Stimulated activated CD8-positive, alpha-beta memory T cell treated with anti-CD3 and anti-CD28 coated beads, Interleukin-4, amount 100 ng/mL, for 4 hours (primary cell): ENCODE measurements around the gene CACTIN.
"Not testable (repeated sequence)": the region's sequence is repeated elsewhere in the genome, so short reads cannot be mapped to it uniquely, and the experiment has no call there.

Experiments used
- DNase-seq, 2 donors: peaks; one replicate each; pipeline ENCODE4 v3.0.0-alpha.2; 2020; ENCODE audit warnings: low read depth in 2 of 2, low spot score in 1 of 2

The CACTIN gene

DNA sequence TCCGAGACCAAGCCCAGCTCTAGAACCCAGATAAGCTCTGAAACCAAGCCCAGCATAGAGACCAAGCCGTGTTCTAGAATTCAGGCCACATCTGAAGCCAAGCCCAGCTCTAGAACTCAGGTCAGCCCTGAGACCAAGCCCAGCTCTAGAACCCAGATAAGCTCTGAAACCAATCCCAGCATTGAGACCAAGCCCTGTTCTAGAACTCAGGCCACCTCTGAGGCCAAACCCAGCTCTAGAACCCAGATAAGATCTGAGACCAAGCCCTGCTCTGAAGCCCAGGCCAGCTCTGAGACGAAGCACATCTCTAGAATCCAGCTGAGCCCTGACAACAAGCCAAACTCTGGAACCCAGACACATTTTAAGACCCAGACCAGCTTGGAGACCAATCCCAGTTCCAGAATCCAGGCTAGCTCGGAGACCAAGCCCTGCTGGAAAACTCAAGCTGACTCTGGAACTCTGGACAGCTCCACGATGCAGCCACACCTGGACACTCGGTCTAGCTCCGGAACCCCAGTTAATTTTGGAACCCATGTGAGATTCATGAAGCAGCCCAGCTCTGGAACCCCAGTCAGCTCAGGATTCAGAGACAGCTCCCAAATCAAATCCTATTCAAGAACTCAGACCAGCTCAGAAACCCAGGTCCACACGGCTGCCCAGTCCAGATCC is 35.5 kb downstream of the CACTIN start:
- DNase-seq, result no peak

DNA sequence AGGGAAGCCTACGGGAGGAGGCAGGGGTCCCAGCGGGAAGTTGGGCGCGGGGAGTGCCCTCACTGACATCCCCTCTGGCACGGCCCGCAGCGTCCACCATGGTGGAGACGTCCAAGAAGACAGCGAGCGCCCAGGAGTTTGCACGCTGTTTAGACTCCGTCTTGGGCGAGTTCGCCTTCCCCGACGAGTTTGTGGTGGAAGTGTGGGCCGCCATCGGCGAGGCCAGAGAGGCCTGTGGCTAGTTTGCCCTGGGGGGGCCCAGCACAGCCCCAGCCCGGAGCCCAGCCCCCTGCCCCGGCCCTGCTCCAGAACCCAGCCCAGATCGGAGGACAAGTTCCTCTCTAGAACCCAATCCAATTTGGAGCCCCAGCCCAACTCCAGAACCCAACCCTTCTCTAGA is 36.6 kb downstream of the CACTIN start:
- DNase-seq, result no peak

DNA sequence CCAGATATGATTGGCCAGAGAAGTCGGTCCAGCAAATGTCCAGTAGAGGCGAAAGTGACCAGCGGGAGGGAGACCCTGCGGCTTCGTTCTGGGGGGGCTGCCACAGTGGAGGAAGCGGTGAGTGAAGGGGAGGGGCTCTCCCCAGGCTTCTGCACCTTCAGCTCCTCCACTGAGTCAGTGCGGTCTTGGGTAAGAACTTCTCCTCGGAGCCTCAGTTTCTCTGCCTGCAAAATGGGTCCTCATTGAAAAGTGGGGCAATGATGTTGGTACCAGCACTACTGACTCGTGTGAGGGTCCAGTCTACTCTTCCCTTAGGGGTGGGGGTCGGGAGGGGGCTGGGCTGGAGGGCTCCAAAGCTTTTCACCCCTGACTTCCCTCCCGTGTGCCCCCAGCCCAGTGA is 37.2 kb downstream of the CACTIN start:
- no peak for DNase-seq

DNA sequence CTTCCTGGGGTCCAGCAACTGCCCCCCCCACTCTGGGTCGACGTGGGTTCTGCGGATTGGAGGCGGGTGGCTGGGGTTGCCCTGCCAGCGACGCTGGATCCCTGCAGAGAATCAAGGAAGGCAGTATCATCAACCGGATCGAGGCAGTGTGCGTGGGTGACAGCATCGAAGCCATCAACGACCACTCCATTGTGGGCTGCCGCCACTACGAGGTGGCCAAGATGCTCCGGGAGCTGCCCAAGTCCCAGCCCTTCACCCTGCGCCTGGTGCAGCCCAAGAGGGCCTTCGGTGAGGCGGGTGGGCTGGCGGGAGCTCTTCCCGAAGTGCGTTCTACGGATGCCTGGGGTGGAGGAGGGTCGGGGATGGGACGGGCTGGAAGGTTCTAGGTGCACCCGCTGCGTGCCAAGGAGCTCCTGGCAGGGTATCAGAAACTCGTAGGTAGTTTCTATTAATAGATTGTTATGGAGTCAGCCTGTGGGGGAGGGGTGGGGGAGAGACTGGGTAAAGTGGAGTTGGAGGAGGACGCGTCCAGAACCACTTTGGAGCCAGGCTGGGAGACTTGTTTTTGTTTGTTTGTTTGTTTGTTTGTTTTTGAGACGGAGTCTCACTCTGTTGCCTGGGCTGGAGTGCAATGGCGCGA is 39.8 kb downstream of the CACTIN start:
- DNase-seq, result no peak

DNA sequence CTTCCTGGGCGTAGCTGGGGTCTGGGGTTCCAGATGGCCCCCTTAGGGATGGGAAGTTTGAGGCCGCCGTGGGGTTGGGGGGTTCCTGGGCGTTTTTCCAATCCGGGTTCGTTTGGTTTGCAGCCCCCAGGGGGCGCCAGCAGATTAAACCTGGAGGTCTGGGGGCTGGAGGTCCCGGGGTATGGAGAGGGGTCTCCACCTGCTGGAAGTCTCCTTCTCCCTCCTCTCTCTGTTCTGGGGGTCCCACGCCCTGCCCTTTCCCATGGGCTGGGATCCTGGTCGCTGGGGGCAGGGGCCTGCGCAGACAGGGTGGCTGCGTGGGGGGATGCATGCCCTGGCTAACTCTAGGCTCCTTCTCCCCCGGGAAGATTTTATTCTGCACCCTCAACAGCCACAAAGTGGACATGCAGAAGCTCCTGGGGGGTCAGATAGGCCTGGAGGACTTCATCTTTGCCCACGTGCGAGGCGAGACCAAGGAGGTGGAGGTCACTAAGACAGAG is 40.4 kb downstream of the CACTIN start:
- DNase-seq, result no peak

DNA sequence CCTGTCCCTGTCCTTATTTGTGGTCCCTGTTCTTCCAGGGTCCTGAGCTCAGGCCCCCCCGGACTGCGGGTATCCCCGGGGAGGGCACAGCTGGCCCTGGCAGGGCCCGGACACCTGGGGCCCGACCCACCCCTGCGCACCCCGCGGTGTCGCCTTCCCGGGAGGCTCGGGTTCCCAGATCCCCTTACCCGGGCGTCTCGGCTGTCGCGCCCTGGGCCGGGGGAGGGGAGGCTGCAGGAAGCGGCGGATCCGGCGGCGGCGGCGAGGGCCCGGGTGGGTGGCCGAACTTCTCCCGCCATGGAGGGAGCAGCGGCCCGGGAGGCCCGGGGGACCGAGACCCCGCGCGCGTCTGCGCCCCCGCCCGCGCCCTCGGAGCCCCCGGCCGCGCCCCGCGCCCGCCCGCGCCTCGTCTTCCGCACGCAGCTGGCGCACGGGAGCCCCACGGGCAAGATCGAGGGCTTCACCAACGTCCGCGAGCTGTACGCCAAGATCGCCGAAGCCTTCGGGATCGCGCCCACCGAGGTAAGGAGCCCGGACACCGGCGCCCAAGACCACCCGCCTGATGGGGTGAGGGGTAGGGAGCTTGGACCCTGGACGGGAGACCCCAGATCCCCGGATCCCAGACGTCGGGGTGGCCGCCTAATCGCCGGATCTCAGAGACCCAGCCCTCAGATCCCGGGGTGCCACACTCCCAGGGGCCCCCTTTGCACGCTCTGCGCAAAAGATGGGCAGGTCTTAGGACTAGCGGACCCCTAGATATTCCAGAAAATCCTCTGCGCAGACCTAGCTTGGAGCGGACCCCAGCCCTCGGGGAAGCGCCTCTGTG is 41.1 kb downstream of the CACTIN start, which contains the start of gene GIPC3:
Gene GIPC3, plus strand, starts transcription at position 178 of the 826 bp plus-strand sequence. Its CDS starts 120 bp downstream, at position 298.
- DNase-seq, result no peak

DNA sequence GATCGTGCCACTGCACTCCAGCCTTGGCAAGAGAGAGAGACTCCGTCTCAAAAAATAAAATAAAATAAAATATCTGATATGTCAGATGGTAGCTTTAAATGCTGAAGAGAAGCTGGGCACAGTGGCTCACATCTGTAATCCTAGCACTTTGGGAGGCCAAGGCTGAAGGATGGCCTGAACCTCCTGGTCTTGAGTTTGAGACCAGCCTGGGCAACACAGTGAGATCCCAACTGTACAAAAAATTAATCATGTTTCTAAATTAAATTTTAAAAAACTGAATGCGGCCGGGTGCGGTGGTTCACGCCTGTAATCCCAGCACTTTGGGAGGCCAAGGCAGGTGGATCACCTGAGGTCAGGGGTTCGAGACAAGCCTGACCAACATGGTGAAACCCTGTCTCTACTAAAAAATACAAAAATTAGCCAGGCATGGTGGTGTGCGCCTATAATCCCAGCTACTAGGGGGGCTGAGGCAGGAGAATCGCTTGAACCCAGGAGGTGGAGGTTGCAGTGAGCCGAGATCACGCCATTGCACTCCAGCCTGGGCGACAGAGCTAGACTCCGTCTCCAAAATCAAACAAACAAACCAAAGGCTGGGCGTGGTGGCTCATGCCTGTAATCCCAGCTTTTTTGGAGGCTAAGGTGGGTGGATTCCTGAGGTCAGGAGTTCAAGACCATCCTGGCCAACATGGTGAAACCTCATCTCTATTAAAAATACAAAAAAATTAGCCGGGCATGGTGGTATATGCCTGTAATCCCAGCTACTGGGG is 42.4 kb downstream of the CACTIN start:
- not testable (repeated sequence) for DNase-seq

DNA sequence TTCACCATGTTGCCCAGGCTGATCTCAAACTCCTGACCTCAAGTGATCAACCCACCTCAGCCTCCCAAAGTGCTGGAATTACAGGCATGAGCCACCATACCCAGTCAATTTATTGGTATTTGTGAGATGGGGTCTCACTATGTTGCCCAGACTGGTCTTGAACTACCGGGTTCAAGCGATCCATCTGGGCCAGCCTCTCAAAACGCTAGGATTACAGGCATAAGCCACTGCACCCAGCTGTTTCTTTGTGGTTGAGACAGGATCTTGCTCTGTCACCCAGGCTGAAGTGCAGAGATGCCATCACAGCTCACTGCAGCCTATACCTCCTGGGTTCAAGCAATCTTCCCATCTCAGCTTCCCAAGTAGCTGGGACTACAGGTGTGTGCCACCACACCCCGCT is 44.8 kb downstream of the CACTIN start:
- DNase-seq, result not testable (repeated sequence)

DNA sequence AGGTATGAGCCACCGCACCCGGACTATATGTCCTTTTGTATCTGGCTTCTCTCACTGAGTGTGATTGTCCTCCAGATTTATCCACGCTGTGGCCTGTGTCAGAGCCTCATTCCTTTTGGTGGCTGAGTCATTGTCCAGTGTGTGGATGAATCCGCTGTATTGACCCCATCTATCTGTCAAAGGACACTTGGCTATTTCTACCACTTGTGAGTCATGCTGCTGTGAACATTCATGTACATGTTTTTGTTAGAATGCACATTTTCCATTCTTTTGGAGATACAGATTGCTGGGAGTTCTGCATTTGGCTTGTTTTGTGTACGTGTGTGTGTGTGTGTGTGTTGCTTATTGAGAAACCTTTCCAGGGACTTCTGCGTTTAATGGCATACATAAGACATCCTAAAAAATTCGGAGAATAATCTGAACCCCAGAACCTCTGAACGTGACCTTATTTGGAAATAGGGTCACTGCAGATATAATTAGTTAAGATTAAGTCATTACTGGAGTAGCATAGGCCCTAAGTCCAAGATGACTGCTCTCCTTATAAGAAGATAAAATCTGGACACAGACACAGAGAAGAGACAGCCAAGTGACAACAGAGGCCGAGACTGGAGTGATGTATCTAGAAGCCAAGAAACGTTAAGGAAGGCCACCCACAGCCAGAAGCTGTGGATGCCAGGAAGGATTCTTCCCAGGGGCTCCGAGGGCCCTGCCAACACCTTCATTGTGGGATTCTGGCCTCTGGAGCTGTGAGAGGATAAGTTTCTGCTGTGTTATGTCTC is 46.2 kb downstream of the CACTIN start:
- no peak for DNase-seq

DNA sequence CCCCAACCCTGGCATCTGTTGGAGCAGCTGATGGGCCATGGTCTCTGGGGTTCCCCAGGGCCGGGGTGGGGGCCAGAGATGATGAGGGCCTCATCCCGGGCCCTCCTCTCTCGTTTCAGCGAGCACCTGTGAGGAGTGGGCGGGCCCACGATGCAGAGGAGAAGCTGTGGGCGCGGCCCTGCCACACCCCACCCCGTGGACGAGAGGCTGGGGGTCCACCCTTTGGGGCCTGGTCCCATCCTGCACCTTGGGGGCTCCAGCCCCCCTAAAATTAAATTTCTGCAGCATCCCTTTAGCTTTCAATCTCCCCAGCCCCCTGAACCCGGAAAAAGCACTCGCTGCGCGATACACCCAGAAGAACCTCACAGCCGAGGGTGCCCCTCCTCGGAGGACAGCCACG is 48.2 kb downstream of the CACTIN start:
- no peak for DNase-seq

DNA sequence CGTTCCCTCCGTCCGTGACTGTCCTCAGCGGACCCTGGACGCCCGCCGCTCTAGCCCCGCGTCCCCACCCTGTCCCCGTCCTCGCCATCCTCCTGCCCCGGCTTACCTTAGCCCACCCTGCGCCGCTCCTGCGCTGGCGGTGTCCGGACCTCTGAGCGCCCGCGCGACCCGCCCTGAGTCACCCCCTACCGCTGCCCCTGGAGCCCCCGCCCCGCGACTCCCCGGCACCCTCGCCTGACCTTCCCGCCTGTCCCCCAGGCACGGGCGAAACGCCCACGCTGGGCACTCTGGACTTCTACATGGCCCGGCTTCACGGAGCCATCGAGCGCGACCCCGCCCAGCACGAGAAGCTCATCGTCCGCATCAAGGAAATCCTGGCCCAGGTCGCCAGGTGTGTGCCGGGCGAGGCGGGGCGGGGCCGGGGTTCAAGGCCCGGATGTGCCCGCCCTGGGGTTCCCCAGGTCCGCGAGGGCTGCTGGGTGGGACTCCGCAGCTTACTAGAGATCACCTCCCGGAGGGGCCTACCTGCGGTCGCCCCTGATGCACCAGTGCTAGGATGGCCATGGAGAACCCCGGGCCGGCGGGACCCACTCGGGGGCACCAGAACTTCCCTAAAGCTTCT is 48.8 kb downstream of the CACTIN start:
- no peak for DNase-seq

DNA sequence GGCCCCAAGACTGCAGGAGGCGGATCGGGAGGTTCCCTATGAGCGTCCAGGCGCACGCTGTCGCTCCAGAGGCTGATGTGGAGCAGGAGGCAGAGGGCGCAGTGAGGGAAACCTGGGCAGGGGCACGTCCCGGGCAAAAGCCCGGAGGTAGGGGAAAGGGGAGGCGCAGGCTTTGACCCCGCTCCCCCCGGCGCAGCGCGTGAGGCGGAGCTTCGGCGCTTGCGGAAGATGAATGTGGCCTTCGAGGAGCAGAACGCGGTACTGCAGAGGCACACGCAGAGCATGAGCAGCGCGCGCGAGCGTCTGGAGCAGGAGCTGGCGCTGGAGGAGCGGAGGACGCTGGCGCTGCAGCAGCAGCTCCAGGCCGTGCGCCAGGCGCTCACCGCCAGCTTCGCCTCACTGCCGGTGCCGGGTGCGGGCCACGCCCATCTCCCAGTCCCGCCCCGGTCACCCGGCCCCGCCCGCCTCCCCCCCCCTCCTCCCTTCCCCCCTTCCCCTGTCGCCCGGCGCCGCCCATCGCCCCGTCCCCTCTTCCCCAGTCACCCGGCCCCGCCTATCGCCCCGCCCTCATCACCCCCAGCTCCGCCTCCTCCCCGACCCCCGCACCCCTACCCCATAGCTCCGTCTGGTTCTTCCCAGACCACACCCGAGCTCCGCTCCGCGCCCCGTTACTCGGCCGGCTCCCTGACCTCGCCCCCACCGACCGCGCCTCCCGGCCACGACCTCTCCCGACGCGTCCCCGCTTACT is 49.7 kb downstream of the CACTIN start:
- DNase-seq, result no peak

DNA sequence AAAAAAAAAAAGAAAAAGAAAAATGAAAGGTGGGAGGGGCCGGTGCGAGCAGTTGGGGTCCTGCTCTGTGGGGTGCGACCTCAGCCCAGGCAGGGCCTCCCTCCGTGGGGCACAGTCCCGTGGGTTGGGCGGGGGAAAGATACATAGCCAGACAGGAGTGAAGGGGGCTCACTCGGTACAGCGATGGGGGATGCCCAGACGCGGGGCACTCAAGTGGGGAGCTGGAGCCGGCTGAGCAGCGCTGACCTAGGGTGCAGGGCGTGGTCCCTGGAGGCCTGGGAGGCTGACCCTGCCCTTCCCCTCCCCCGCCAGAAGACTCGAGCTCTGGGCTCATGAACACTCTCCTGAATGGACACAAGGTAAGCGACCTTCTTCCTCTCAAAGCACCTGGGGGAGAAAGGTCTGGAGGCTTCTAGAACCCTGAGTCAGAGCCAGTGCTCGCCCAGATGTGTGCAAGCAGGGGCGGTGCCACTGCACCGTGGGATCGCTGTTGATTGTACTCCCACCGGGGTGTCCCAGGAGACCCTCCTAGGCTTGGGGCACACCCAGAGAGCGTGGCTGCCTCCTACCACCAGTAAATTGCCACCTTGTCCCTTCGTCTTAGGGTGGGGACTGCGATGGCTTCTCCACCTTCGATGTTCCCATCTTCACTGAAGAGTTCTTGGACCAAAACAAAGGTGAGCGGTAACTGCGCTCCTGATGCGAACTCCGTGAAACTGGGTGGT is 50.5 kb downstream of the CACTIN start:
- no peak for DNase-seq

DNA sequence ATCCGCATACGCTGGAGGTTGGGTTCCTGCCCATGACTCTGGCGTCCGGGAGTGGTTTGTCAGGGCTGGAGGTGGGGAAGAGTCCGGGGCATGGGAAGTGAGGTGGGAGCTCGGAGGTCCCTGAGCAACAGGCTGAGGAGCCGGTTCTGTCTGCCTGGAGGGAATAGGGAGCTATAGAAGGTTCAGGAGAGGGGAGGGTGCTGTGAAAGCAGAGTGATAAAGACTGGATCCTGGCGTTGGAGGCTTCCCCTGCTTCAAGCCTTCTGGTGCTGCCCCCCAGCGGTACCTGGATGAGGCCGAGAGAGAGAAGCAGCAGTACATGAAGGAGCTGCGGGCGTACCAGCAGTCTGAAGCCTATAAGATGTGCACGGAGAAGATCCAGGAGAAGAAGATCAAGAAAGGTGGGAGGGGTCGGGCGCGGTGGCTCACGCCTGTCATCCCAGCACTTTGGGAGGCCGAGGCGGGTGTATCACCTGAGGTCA is 51.3 kb downstream of the CACTIN start:
- DNase-seq, result no peak

DNA sequence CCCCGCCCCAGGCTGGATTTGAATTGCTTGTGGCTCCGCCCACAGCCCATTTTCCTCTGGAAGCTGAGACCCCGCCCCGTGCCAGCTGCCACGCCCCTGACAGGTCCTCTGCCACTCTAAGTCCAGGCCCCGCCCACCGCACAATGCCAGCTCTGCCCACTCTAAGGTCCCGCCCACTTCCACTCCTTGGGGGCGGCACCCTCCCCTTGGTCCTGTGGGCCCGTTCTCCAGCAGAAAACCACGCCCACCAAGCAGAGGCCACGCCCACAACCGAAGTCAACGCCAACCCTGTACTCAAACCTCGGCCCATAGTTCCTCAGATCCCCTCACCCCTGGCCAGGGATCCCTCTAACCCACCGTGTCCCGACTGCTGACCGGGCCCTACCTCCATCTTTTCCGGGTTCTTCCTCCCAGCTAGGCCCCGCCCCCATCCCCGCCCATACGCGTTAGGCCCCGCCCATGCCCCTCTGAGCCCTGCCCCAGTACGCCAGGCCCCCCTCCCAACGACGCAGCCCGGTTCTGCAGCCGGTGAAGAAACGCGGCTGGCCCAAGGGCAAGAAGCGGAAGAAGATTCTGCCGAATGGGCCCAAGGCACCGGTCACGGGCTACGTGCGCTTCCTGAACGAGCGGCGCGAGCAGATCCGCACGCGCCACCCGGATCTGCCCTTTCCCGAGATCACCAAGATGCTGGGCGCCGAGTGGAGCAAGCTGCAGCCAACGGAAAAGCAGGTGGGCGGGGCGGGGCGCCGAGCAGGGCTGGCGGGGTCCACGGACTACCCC is 52.5 kb downstream of the CACTIN start:
- peak; percentile 53 to 54 for DNase-seq

DNA sequence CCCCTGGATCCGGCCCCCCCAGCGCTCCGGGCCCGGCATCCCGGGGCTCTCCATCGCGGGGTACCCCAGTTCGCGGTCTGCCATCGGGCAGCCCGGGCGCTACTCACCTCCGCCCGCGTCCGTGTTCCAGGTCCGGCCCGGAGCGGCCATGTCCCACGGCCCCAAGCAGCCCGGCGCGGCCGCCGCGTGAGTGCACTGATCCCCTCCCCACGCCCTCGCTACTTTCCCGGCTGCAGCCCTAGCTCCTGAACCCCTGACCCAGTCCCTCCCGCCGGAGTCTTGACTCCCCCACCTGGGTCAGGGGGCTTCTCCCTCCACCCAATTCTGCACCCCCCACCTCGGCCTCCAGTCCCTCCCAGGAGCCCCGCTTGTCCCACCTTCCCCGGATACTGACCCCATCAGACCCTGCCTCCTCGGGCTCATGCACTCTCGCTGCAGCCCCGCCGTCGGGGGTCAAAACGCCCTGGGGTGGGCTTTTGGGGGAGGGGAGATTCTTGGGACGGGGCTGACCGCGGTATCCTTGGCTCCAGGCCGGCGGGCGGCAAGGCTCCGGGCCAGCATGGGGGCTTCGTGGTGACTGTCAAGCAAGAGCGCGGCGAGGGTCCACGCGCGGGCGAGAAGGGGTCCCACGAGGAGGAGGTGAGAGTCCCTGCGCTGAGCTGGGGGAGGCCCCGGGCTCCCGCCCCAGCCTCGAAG is 53.3 kb downstream of the CACTIN start:
- DNase-seq, result no peak

DNA sequence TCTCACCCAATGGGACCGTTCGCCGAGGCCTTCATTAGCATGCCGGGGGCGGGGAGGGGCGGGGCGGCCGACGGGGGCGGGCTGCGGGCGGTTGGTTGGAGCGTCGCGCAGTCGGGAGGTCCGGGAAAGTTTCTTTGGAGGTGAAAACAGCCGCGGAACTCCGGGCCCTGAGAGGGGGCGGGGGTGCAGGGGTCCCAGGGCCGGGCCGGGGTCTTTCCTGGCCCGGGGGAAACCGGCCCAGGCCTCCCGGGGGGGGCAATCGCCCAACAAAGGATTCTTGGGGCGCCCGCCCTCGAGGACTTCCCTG is 53.8 kb downstream of the CACTIN start, which contains the start of gene HMG20B:
Gene HMG20B, plus strand, starts transcription at position 90 of the 307 bp plus-strand sequence. CDS start 366 bp downstream, outside the sequence.
- DNase-seq, result no peak
